B cell (primary cell): Measurements from ENCODE around the gene NKAIN2. TPM values are rescaled to one million over a fixed set of nuclear protein-coding genes. Genes with fewer than 3 reads are reported as not detected.

Source experiments
- ATAC-seq: fragments of 200-7000 bp; cut with Tn5 transposase; one replicate; pipeline ENCODE4 v1.10.0; 2021; ENCODE audit warnings: low read depth, mild to moderate bottlenecking, moderate number of reproducible peaks, moderate library complexity
- CTCF ChIA-PET: fragments of 350-600 bp; sonication (Branson Sonifier 250); formaldehyde crosslinking; loops from one replicate; lab custom pipeline; 2021; ENCODE audit warnings: antibody characterized with exemption, inconsistent platforms; lab: Charles Lee
- POLR2A ChIA-PET: fragments of 350-600 bp; sonication (Branson Sonifier 250); formaldehyde crosslinking; loops from one replicate; lab custom pipeline; 2021; ENCODE audit warnings: antibody characterized with exemption; lab: Charles Lee
- DNase-seq: peaks from one replicate; pipeline ENCODE4 v3.0.0; 2013
- H2AFZ ChIP-seq: 2 replicates; pipeline ENCODE4 v1.6.1; 2012; ENCODE audit warnings: mild to moderate bottlenecking, low read depth, low read length; ENCODE audit not compliant: insufficient read depth, poor library complexity, severe bottlenecking
- H3K27ac ChIP-seq, 2 donors: 1 replicate in 1 of 2; 2 replicates in 1 of 2; pipeline ENCODE4 v1.5.1; 2012 to 2013; ENCODE audit warnings: low read length in 2 of 2, mild to moderate bottlenecking in 2 of 2, moderate library complexity in 1 of 2
- H3K27me3 ChIP-seq, 4 experiments: fragments of 200-600 bp in 1 of 4; sonication (generic) in 1 of 4; replicated peaks in 1 of 4; 1 replicate in 2 of 4; 2 replicates in 2 of 4; pipeline versions ENCODE4 v1.6.1 to v1.7.0; 2013 to 2016; ENCODE audit warnings: low read length in 3 of 4, mild to moderate bottlenecking in 2 of 4, mixed read lengths in 1 of 4, moderate library complexity in 1 of 4; ENCODE audit not compliant: insufficient read depth in 4 of 4, control insufficient read depth in 3 of 4; ENCODE audit errors: control extremely low read depth in 1 of 4
- H3K36me3 ChIP-seq, 2 experiments: replicated peaks in 1 of 2; 1 replicate in 1 of 2; 2 replicates in 1 of 2; pipeline versions ENCODE4 v1.6.1 to v1.7.1; 2013; ENCODE audit warnings: low read length in 1 of 2; ENCODE audit not compliant: insufficient read depth in 2 of 2, control insufficient read depth in 1 of 2; ENCODE audit errors: control extremely low read depth in 1 of 2, extremely low read depth in 1 of 2
- H3K4me1 ChIP-seq, 2 donors: fragments of 200-600 bp in 1 of 2; sonication (generic) in 1 of 2; 1 replicate in 1 of 2; 2 replicates in 1 of 2; pipeline versions ENCODE4 v1.5.1 to v1.6.1; 2013 to 2017; ENCODE audit warnings: low read length in 2 of 2; ENCODE audit not compliant: control insufficient read depth in 2 of 2, insufficient read depth in 2 of 2
- H3K4me2 ChIP-seq: replicated peaks from 2 replicates; pipeline ENCODE3; 2012; ENCODE audit warnings: mild to moderate bottlenecking, low read depth, low read length; ENCODE audit not compliant: poor library complexity, severe bottlenecking
- H3K4me3 ChIP-seq, 5 experiments: fragments of 200-600 bp in 1 of 5; sonication (generic) in 1 of 5; 1 replicate in 3 of 5; 2 replicates in 2 of 5; pipeline versions ENCODE4 v1.5.1 to v1.7.0; 2011 to 2016; ENCODE audit warnings: low read length in 4 of 5, mild to moderate bottlenecking in 4 of 5, low read depth in 2 of 5, control low read depth in 1 of 5, moderate library complexity in 1 of 5; ENCODE audit not compliant: insufficient read depth in 1 of 5; ENCODE audit errors: control extremely low read depth in 1 of 5, extremely low read depth in 1 of 5
- H3K79me2 ChIP-seq: fragments of 200-600 bp; sonication (generic); one replicate; pipeline ENCODE4 v1.6.0; 2016; ENCODE audit warnings: low read length; ENCODE audit not compliant: control insufficient read depth, insufficient read depth
- H3K9ac ChIP-seq: fragments of 200-600 bp; sonication (generic); 2 replicates; pipeline ENCODE4 v1.6.1; 2017; ENCODE audit warnings: mild to moderate bottlenecking, low read length, moderate library complexity
- H3K9me3 ChIP-seq, 3 donors: one replicate each; pipeline versions ENCODE4 v1.6.1 to v1.7.1; 2013; ENCODE audit warnings: low read length in 2 of 3; ENCODE audit not compliant: control insufficient read depth in 2 of 3, insufficient read depth in 1 of 3; ENCODE audit errors: control extremely low read depth in 1 of 3
- H4K20me1 ChIP-seq: 2 replicates; pipeline ENCODE4 v1.6.0; 2012; ENCODE audit warnings: mild to moderate bottlenecking, low read length; ENCODE audit not compliant: insufficient read depth, control insufficient read depth, poor library complexity, severe bottlenecking
- H3K27ac Mint-ChIP-seq: one replicate; pipeline ENCODE4 v1.8.0; 2021; ENCODE audit warnings: mixed read lengths
- H3K27me3 Mint-ChIP-seq: one replicate; pipeline ENCODE4 v1.8.0; 2021; ENCODE audit warnings: mixed read lengths
- H3K4me1 Mint-ChIP-seq: one replicate; pipeline ENCODE4 v1.8.0; 2021; ENCODE audit warnings: mixed read lengths
- H3K4me3 Mint-ChIP-seq: one replicate; pipeline ENCODE4 v1.8.0; 2021; ENCODE audit warnings: mixed read lengths
- H3K9me3 Mint-ChIP-seq: one replicate; pipeline ENCODE4 v1.8.0; 2022; ENCODE audit warnings: mixed read lengths; ENCODE audit not compliant: insufficient read depth
- CTCF ChIP-seq: fragments of 200-600 bp; IDR thresholded peaks from one replicate; pipeline ENCODE4 v1.8.0; 2022; ENCODE audit warnings: antibody characterized with exemption, mild to moderate bottlenecking
- EZH2 ChIP-seq: IDR thresholded peaks from 2 replicates; pipeline ENCODE4 v1.6.1; 2012; ENCODE audit warnings: borderline replicate concordance, low read depth, mild to moderate bottlenecking, moderate library complexity, low read length; ENCODE audit not compliant: insufficient read depth, poor library complexity, severe bottlenecking
- WGBS: methylation state at CpG from one replicate; pipeline ENCODE4 v1.1.5; 2013; ENCODE audit warnings: missing lambda C conversion rate; ENCODE audit not compliant: insufficient coverage; 5-methylcytosine and 5-hydroxymethylcytosine counted together
- intact Hi-C: fragments of 100-400 bp; cut with micrococcal nuclease; formaldehyde crosslinking; loops from one replicate; pipeline ENCODE4 v1.10.0; 2022
- polyA plus RNA-seq: library from polyadenylated mRNA; depleted of rRNA; stranded (reverse); fragments of >200 nt; gene quantifications from 2 replicates; pipeline ENCODE4 v1.2.3, GENCODE V29; 2012
- total RNA-seq, 2 donors: library from RNA; stranded (reverse); fragments of 120-200 nt in 1 of 2; gene quantifications; 1 replicate in 1 of 2; 2 replicates in 1 of 2; pipeline versions ENCODE4 v1.2.3 to v1.2.4, GENCODE V29; 2013 to 2022

The NKAIN2 gene
- total and polyA plus RNA-seq, 2 donors (not counting 1 experiment from before 2014, with no cell fraction given): not detected

- Histone ChIP-seq H3K27me3 (no peaks in the 10 kb centered on the region), H3K4me3 (no peak overlapping the region), H3K27ac (no peak overlapping the region), H3K4me1 (no peaks in the 10 kb centered on the region), H4K20me1 (no peaks in the 10 kb centered on the region), H3K9ac (no peak overlapping the region), H3K79me2 (no peaks in the 10 kb centered on the region), H3K4me2 (no peak overlapping the region), H2AFZ (no peak overlapping the region), H3K9me3 (no peaks in the 10 kb centered on the region), H3K36me3 (no peaks in the 10 kb centered on the region)
- H3K9me3 Mint-ChIP-seq: peaks cover 3% of the 10 kb centered on the region
- WGBS: 84% methylated on average over 5 of the region's 6 CpGs
- H3K27ac Mint-ChIP-seq: no peak overlapping the region
- ATAC-seq (no peak), DNase-seq (no peak)
- no peak overlapping the region for H3K4me3 Mint-ChIP-seq
- ChIA-PET CTCF (interaction anchor here (0.9 kb wide), 1 partner anchor 12 kb away, joined by 3 read pairs; no protein-coding TSS in a partner anchor), POLR2A (no interaction called here)
- intact Hi-C loops: no loop called here
- no peaks in the 10 kb centered on the region for H3K27me3 Mint-ChIP-seq
- no peaks in the 10 kb centered on the region for H3K4me1 Mint-ChIP-seq
- no peak for TF ChIP-seq CTCF
- no peak for TF ChIP-seq EZH2
Measured at GRCh38 chr6:124073820-124074587, 270.3 kb downstream of the NKAIN2 start.

- Mint-ChIP-seq H3K4me3 (no peak overlapping the region), H3K27ac (no peak overlapping the region), H3K4me1 (no peaks in the 10 kb centered on the region), H3K9me3 (peaks cover 3% of the 10 kb centered on the region), H3K27me3 (no peaks in the 10 kb centered on the region)
- H3K27ac ChIP-seq: no peak overlapping the region
- no peak for DNase-seq
- no peak for TF ChIP-seq EZH2
- TF ChIP-seq CTCF: no peak
- ChIA-PET CTCF (no interaction called here), POLR2A (no interaction called here)
- H2AFZ ChIP-seq: no peak overlapping the region
- no peaks in the 10 kb centered on the region for H4K20me1 ChIP-seq
- intact Hi-C loops: no loop called here
- no peak overlapping the region for H3K4me3 ChIP-seq
- no peaks in the 10 kb centered on the region for H3K27me3 ChIP-seq
- no peak overlapping the region for H3K9ac ChIP-seq
- no peaks in the 10 kb centered on the region for H3K36me3 ChIP-seq
- H3K79me2 ChIP-seq: no peaks in the 10 kb centered on the region
- H3K4me1 ChIP-seq: no peaks in the 10 kb centered on the region
- H3K9me3 ChIP-seq: no peaks in the 10 kb centered on the region
- no CpG with 5 or more reads among the region's 5 CpGs for WGBS
- no peak for ATAC-seq
- H3K4me2 ChIP-seq: no peak overlapping the region
Measured at GRCh38 chr6:124074606-124075005, 270.9 kb downstream of the NKAIN2 start.
